HCT116 (cell line): ENCODE measurements around the gene RBP5. TPM values are rescaled to one million over a fixed set of nuclear protein-coding genes. Genes with fewer than 3 reads are reported as not detected.

Experiments
- ATAC-seq: fragments of 200-7000 bp; cut with Tn5 transposase; 2 replicates; pipeline ENCODE4 v1.9.1; 2020; ENCODE audit warnings: mild to moderate bottlenecking, moderate library complexity
- BruUV-seq: library from RNA; stranded (reverse); fragments of 400-500 nt; replicated peaks from 2 replicates; lab custom pipeline; 2021; lab: Mats Ljungman, UMichigan
- CTCF ChIA-PET: fragments of 300-600 bp; sonication (Branson Sonifier 250); formaldehyde crosslinking; loops from one replicate; lab custom pipeline; 2021; ENCODE audit warnings: antibody characterized with exemption; lab: Charles Lee
- POLR2A ChIA-PET: fragments of 300-600, 350-600 bp; sonication (Branson Sonifier 250); formaldehyde crosslinking; loops from one replicate; lab custom pipeline; 2021; ENCODE audit warnings: antibody characterized with exemption; lab: Charles Lee
- RAD21 ChIA-PET, 2 experiments: fragments of 300-600 bp; sonication (Branson Sonifier 250); formaldehyde crosslinking; loops; one replicate each; lab custom pipeline; 2023; ENCODE audit warnings: low total read pairs in 2 of 2; ENCODE audit not compliant: uncharacterized antibody in 2 of 2, unreplicated experiment in 2 of 2, low non-redundant PET in 1 of 2; lab: Charles Lee
- DNase-seq: peaks from one replicate; pipeline ENCODE4 v3.0.0-alpha.2; 2010; ENCODE audit warnings: low read depth, low spot score
- H2AFZ ChIP-seq: fragments of 200-600 bp; shearing (Covaris generic), sonication (generic); 2 replicates; pipeline ENCODE4 v1.6.1; 2017; ENCODE audit warnings: low read depth, mixed run types, mixed read lengths, antibody characterized with exemption, low read length; ENCODE audit not compliant: poor library complexity, severe bottlenecking
- H3K27ac ChIP-seq: 2 replicates; pipeline ENCODE4 v1.5.1; 2012; ENCODE audit warnings: low read depth, low read length
- H3K27me3 ChIP-seq: fragments of 200-600 bp; sonication (generic); 2 replicates; pipeline ENCODE4 v1.6.1; 2016; ENCODE audit warnings: mixed run types, low read length, mixed read lengths; ENCODE audit not compliant: insufficient read depth
- H3K36me3 ChIP-seq, 2 experiments: fragments of 200-500 bp in 1 of 2; fragments of 200-600 bp in 1 of 2; sonication (Bioruptor generic) in 1 of 2; sonication (generic) in 1 of 2; 2 replicates each; pipeline versions ENCODE4 v1.5.1 to v1.6.1; 2014 to 2016; ENCODE audit warnings: low read length in 2 of 2, inconsistent platforms in 1 of 2, mixed read lengths in 1 of 2, mixed run types in 1 of 2; ENCODE audit not compliant: insufficient read depth in 2 of 2, control insufficient read depth in 1 of 2
- H3K4me1 ChIP-seq, 2 experiments: fragments of 200-600 bp in 1 of 2; sonication (generic) in 1 of 2; 2 replicates each; pipeline versions ENCODE4 v1.5.1 to v1.6.1; 2012 to 2017; ENCODE audit warnings: low read length in 2 of 2, inconsistent platforms in 1 of 2, mild to moderate bottlenecking in 1 of 2, mixed read lengths in 1 of 2, mixed run types in 1 of 2, moderate library complexity in 1 of 2; ENCODE audit not compliant: insufficient read depth in 2 of 2, control insufficient read depth in 1 of 2
- H3K4me2 ChIP-seq: fragments of 200-600 bp; sonication (generic); 2 replicates; pipeline ENCODE4 v1.6.1; 2017; ENCODE audit warnings: mixed run types, low read length, mixed read lengths
- H3K4me3 ChIP-seq, 2 experiments: fragments of 200-600 bp in 1 of 2; sonication (generic) in 1 of 2; replicated peaks in 1 of 2; 2 replicates each; pipeline ENCODE4 v1.5.1; 2011 to 2016; ENCODE audit warnings: low read length in 2 of 2, control low read depth in 1 of 2, low read depth in 1 of 2, mild to moderate bottlenecking in 1 of 2, mixed read lengths in 1 of 2, mixed run types in 1 of 2
- H3K79me2 ChIP-seq: fragments of 200-600 bp; sonication (generic); 2 replicates; pipeline ENCODE4 v1.6.1; 2017; ENCODE audit warnings: mild to moderate bottlenecking, mixed run types, low read length, moderate library complexity, mixed read lengths; ENCODE audit not compliant: insufficient read depth
- H3K9ac ChIP-seq: fragments of 200-600 bp; sonication (generic); 2 replicates; pipeline ENCODE4 v1.6.1; 2016; ENCODE audit warnings: low read length, mixed read lengths
- H3K9me2 ChIP-seq: fragments of 200-600 bp; sonication (generic), shearing (Covaris generic); 2 replicates; pipeline ENCODE4 v1.6.1; 2017; ENCODE audit warnings: mixed run types, mild to moderate bottlenecking, moderate library complexity; ENCODE audit not compliant: insufficient read depth
- H3K9me3 ChIP-seq, 2 experiments: fragments of 200-500 bp in 1 of 2; fragments of 200-600 bp in 1 of 2; sonication (Bioruptor generic) in 1 of 2; sonication (generic) in 1 of 2; 2 replicates each; pipeline ENCODE4 v1.6.1; 2014 to 2017; ENCODE audit warnings: low read length in 2 of 2, mixed read lengths in 2 of 2, inconsistent platforms in 1 of 2, low read depth in 1 of 2, mild to moderate bottlenecking in 1 of 2, mixed run types in 1 of 2, moderate library complexity in 1 of 2; ENCODE audit not compliant: control insufficient read depth in 1 of 2, insufficient read depth in 1 of 2
- H4K20me1 ChIP-seq: fragments of 200-600 bp; sonication (generic), shearing (Covaris generic); 2 replicates; pipeline ENCODE4 v1.6.1; 2017; ENCODE audit warnings: mixed run types, mild to moderate bottlenecking, moderate library complexity; ENCODE audit not compliant: insufficient read depth
- CBX3 ChIP-seq: IDR thresholded peaks from 2 replicates; pipeline ENCODE4 v1.6.1; 2012; ENCODE audit warnings: low read depth
- CEBPB ChIP-seq: IDR thresholded peaks from 2 replicates; pipeline ENCODE4 v1.6.1; 2012; ENCODE audit warnings: low read depth
- ELF1 ChIP-seq: IDR thresholded peaks from 2 replicates; pipeline ENCODE4 v1.6.1; 2012; ENCODE audit warnings: low read depth, borderline replicate concordance
- POLR2AphosphoS5 ChIP-seq: IDR thresholded peaks from 2 replicates; pipeline ENCODE4 v1.6.1; 2011; ENCODE audit warnings: mild to moderate bottlenecking, low read depth, low read length, moderate library complexity
- RAD21 ChIP-seq: IDR thresholded peaks from 2 replicates; pipeline ENCODE4 v1.6.1; 2012; ENCODE audit warnings: low read depth, mild to moderate bottlenecking
- SRF ChIP-seq: IDR thresholded peaks from 2 replicates; pipeline ENCODE4 v1.6.1; 2012; ENCODE audit warnings: low read depth
- ZNF274 ChIP-seq: fragments of 200-500 bp; sonication (Bioruptor generic); IDR thresholded peaks from 2 replicates; pipeline ENCODE4 v1.6.1; 2014; ENCODE audit warnings: mild to moderate bottlenecking, low read depth, low read length, inconsistent platforms
- intact Hi-C: fragments of 100-400 bp; cut with micrococcal nuclease; formaldehyde crosslinking; loops from 2 replicates; pipeline ENCODE4 v1.10.0; 2022
- total RNA-seq: library from RNA; stranded (reverse); gene quantifications from one replicate; pipeline ENCODE4 v1.2.1, GENCODE V29; 2021; ENCODE audit not compliant: unreplicated experiment
- TF ChIP-seq, protein P1 (sequence below), 3 experiments: fragments of 200-600 bp in 1 of 3; sonication (generic) in 1 of 3; IDR thresholded peaks in 2 of 3; conservative IDR thresholded peaks in 1 of 3; 2 replicates each; pipeline ENCODE4 v1.5.1; 2012 to 2017; ENCODE audit warnings: low read depth in 2 of 3, low read length in 2 of 3, antibody characterized with exemption in 1 of 3, borderline replicate concordance in 1 of 3, control low read depth in 1 of 3, mild to moderate bottlenecking in 1 of 3, mixed read lengths in 1 of 3, mixed run types in 1 of 3, moderate library complexity in 1 of 3; ENCODE audit not compliant: insufficient read depth in 1 of 3
- TF ChIP-seq, protein P2 (sequence below): IDR thresholded peaks from 2 replicates; pipeline ENCODE4 v1.6.1; 2012; ENCODE audit warnings: low read depth

The RBP5 gene
- total RNA-seq, 1 experiment from 2014 or later = 0.22 TPM

DNA sequence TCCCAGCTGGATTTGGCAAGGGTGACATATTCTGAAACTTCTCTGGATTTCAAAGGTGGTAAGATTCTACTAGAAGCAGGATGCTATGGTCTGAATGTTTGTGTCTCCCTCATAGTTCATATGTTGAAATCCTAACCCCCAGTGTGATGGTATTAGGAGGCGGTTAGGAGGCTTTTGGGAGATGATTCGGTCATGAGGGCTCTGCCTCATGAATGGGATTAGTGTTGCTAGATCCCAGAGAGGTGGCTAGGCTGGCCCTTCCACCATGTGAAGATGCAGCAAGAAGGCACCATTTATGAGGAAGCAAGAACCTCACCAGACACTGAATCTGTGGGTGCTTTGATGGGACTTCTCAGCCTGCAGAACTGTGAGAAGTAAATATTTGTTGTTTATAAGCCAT, 49.8 kb upstream of the RBP5 start:
- no peaks in the 10 kb centered on the region for H3K9me3 ChIP-seq
- H3K36me3 ChIP-seq = no peaks in the 10 kb centered on the region
- no peak for TF ChIP-seq CBX3
- TF ChIP-seq, protein P1, sequence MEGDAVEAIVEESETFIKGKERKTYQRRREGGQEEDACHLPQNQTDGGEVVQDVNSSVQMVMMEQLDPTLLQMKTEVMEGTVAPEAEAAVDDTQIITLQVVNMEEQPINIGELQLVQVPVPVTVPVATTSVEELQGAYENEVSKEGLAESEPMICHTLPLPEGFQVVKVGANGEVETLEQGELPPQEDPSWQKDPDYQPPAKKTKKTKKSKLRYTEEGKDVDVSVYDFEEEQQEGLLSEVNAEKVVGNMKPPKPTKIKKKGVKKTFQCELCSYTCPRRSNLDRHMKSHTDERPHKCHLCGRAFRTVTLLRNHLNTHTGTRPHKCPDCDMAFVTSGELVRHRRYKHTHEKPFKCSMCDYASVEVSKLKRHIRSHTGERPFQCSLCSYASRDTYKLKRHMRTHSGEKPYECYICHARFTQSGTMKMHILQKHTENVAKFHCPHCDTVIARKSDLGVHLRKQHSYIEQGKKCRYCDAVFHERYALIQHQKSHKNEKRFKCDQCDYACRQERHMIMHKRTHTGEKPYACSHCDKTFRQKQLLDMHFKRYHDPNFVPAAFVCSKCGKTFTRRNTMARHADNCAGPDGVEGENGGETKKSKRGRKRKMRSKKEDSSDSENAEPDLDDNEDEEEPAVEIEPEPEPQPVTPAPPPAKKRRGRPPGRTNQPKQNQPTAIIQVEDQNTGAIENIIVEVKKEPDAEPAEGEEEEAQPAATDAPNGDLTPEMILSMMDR (IDR thresholded peaks at IDR 0.05 in 2 of 3, conservative IDR thresholded peaks at IDR 0.05 in 1 of 3; ENCODE audit: borderline replicate concordance in 1 of 3, insufficient read depth in 1 of 3, low read depth in 2 of 3, low read length in 2 of 3) = no peak
- TF ChIP-seq POLR2AphosphoS5 = no peak
- TF ChIP-seq, protein P2, sequence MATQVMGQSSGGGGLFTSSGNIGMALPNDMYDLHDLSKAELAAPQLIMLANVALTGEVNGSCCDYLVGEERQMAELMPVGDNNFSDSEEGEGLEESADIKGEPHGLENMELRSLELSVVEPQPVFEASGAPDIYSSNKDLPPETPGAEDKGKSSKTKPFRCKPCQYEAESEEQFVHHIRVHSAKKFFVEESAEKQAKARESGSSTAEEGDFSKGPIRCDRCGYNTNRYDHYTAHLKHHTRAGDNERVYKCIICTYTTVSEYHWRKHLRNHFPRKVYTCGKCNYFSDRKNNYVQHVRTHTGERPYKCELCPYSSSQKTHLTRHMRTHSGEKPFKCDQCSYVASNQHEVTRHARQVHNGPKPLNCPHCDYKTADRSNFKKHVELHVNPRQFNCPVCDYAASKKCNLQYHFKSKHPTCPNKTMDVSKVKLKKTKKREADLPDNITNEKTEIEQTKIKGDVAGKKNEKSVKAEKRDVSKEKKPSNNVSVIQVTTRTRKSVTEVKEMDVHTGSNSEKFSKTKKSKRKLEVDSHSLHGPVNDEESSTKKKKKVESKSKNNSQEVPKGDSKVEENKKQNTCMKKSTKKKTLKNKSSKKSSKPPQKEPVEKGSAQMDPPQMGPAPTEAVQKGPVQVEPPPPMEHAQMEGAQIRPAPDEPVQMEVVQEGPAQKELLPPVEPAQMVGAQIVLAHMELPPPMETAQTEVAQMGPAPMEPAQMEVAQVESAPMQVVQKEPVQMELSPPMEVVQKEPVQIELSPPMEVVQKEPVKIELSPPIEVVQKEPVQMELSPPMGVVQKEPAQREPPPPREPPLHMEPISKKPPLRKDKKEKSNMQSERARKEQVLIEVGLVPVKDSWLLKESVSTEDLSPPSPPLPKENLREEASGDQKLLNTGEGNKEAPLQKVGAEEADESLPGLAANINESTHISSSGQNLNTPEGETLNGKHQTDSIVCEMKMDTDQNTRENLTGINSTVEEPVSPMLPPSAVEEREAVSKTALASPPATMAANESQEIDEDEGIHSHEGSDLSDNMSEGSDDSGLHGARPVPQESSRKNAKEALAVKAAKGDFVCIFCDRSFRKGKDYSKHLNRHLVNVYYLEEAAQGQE = no peak
- no peak for TF ChIP-seq ELF1
- TF ChIP-seq SRF = no peak
- TF ChIP-seq ZNF274 = no peak
- no peak for TF ChIP-seq RAD21
- no peak for TF ChIP-seq CEBPB
- POLR2A ChIA-PET = no interaction called here
- H3K27ac ChIP-seq = no peak overlapping the region
- CTCF ChIA-PET = interaction anchor here (1.1 kb wide), 1 partner anchor 16 kb away, joined by 3 read pairs; no protein-coding TSS in a partner anchor
- no peaks in the 10 kb centered on the region for H3K27me3 ChIP-seq
- H3K4me1 ChIP-seq = no peaks in the 10 kb centered on the region
- no peaks in the 10 kb centered on the region for H3K9me2 ChIP-seq
- DNase-seq = no peak
- no peaks in the 10 kb centered on the region for H4K20me1 ChIP-seq
- intact Hi-C loops = no loop called here
- no peak for ATAC-seq
- BruUV-seq = no TSS peak
- no peak overlapping the region for H3K4me2 ChIP-seq
- H3K4me3 ChIP-seq = no peak overlapping the region
- no peak overlapping the region for H2AFZ ChIP-seq
- RAD21 ChIA-PET = no interaction called here
- no peak overlapping the region for H3K9ac ChIP-seq
- H3K79me2 ChIP-seq = no peaks in the 10 kb centered on the region
